ENCODE measurements around the gene ALDH1A1.

DNA sequence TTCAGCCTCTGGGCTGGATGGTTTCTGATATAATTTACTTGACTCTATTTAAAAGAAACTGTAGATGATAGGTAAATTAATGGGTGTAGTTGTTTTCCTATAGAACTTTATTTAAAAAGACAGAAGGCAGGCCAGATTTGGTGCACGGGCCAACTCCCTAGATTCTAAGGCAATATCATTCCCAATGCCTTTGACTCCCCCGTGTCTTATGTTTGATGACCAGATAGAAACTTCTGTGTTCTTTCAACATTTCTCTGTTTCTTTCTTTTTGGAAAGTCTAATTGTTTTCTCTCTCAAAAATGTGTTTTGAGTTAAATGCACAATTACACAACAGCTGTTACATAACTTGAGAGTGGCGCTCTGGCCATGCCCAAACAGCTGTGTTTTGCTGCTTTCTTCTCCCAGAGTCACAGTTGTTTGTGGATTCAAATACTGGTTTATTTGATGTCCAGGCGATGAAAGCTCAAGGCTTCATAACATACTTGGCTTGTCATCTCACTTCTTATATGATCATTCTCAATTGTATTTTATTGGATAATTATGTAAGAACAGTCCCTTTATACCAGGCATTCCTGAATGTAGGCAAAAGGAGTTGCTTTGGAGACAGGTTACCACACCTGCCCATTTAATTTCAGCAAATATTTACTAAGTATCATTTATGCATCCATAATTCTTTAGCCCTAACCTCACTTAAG lies 1.7 kb upstream of the ALDH1A1 start:
- TF ChIP-seq POLR2AphosphoS5 (IDR thresholded peaks at IDR 0.05; ENCODE audit: borderline replicate concordance, low read depth, low read length) (no peak), EZH2 (IDR thresholded peaks at IDR 0.05) (no peak)

Measured in SK-N-MC (cell line).